Measurements from ENCODE around the gene NCAM1.

- TF ChIP-seq CTCF (IDR thresholded peaks at IDR 0.05) (no peak), POLR2AphosphoS5 (IDR thresholded peaks at IDR 0.05) (no peak), EP300 (IDR thresholded peaks at IDR 0.05) (no peak), POLR2A (IDR thresholded peaks at IDR 0.05) (no peak)
These were observed 144.4 kb downstream of the NCAM1 start for GRCh38 chr11:113105592-113105991.

Measured in upper lobe of left lung (tissue), 4 donors.